NCI-H69 (cell line): ENCODE measurements around the gene CCDC88C.

Source experiments
- DNase-seq: peaks from one replicate; lab custom pipeline; 2025; lab: John Stamatoyannopoulos, UW

The CCDC88C gene

DNA sequence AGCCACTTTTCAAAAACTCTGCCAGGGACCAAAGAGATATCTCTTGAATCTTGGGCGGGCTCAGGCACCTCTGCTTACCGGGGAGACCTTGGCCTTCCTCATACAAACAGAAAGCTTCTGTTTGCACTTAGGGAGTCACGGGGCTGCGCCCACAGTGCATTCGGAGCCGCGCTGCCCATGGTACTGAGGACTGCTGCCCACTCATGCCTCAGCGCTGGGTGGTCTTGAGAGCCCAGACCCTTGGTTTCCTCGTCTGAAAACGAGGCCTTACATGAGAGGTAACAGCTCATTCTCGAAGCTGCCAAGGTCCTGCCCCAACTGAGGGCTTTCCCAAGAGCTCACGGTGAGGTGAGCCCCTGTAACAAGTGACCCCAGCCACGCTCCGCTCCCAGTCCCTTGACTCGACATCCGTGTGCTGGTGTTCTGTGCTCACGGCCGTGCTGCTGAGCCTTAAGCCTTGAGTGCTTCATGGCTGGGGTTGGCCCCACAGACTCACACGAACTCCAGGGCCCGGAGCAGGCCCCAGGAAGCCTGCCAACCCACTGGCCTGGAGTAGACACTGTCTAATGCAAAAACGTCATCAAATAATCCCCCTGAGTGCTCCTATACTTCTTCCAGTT lies 125.7 kb downstream of the CCDC88C start:
- no peak for DNase-seq

DNA sequence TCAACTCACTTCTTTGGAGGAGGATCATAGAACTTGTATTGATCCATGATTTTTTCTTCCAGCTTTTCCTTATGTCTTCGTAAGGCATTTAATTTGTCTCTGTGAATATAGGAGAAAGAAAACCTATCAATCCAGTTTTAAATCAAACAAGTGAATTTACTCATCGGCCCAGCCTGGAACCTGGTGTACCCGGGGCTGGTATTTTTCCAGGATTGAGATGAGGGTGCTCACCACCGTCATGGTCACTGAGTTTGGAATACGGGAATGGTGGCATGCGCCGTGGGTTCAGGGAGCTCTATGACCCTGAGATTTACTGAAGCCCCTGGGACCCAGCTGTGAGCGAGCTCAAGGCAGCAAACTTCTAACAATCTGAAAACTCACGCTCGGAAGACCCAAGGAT lies 126.6 kb downstream of the CCDC88C start:
- DNase-seq, result no peak

- no peak for DNase-seq
Measured at GRCh38 chr14:91289464-91289863, 128.2 kb downstream of the CCDC88C start.

DNA sequence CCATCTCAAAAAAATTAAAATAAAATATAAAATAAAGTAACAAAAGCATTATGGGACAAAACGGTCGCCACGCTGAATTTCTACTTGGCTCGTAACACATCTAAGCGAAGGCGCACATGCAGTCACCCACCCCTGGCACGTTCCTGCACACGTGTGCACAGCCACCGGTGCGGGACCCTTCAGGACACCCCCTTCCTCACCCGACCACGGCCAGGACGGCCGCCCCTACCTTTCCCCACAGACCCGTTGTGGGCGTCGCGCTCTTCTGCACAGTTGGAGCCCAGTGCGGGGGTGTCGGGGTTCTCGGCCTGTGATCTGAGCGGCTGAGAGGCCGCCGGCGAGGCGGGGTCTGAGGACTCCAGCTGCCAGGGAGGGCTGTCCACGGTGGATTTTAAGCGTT lies 128.7 kb downstream of the CCDC88C start:
- DNase-seq, result no peak

DNA sequence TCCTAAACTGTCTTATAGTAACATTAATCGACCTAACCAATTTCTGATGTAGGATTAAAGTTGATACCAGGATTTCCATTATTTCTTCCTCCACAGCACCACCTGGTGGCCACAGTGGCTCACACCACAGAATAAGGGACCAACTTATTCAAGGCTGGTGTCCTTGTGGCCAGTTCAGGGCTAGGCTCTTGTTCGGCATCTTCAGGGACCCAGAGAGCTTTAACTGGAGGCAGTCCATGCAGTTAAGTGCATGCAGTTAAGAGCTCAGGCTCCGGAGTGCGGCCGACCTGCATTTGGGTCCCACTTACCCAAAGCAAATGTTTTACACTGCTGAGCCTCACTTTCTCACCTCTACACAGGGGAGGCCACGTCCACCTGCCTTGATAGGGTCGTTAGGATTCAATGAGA lies 131.1 kb downstream of the CCDC88C start:
- DNase-seq, result peak; percentile 73

DNA sequence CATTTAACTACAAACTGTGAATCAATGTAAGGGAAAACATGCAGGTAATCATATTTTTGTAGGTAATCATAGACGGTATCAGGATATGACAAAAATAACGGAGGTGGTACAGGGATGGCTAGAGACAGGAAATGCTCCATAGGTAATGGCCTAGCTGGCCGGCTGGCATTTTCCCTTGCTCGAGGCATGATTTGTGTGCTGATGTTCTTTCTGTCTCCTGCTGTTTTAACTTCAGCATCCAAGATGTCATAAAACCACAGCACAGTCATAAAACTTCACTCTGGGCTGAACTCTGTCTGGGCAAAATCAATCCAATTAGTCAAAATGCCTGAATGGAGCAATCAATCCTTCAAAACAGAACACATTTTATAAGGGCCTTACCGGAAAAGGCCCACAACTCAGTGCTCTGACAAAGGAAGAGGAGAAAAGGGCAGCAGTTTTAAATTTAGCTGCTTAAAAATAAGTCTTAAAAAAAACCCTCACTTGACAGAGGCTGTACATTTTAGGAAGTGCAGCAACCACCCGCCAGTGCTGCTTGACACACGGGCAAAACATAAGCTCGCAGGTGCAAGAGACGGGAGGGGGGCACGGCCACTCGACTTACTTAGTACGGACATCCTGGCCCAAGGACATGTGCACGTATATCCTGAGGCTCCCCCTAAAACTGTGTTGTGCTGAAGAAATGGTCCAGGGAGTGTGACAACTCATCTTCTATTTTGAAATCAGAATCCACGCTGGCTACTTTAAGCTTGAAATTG lies 132.7 kb downstream of the CCDC88C start:
- peak; percentile 36 for DNase-seq

GRCh38 chr14:91284146-91284790 lies 133.4 kb downstream of the CCDC88C start:
- no peak for DNase-seq

- no peak for DNase-seq
Measured at GRCh38 chr14:91283666-91284065, 134.0 kb downstream of the CCDC88C start.

- DNase-seq, result no peak
Measured at GRCh38 chr14:91282954-91283645, 134.5 kb downstream of the CCDC88C start.

- no peak for DNase-seq
Measured at GRCh38 chr14:91281346-91281745, 136.3 kb downstream of the CCDC88C start.

- DNase-seq, result peak; percentile 73
Measured at GRCh38 chr14:91280129-91280528, 137.5 kb downstream of the CCDC88C start.

GRCh38 chr14:91279354-91279753 lies 138.3 kb downstream of the CCDC88C start:
- no peak for DNase-seq

DNA sequence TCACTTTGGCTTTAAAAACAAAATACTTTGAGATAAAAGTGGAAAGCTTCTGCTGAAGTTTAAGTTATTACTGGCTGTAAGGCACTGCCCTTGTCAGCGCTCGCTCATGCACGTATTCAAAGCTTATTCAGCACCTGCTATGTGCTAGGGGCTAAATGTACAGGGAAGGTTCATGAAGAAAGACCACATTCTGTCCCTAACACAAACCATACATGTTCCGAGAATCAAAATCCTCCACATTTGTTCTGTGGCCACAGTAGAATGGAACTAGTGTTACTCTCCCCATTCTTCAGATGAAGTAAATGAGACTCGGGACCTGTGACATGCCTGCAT lies 139.3 kb downstream of the CCDC88C start:
- no peak for DNase-seq

DNA sequence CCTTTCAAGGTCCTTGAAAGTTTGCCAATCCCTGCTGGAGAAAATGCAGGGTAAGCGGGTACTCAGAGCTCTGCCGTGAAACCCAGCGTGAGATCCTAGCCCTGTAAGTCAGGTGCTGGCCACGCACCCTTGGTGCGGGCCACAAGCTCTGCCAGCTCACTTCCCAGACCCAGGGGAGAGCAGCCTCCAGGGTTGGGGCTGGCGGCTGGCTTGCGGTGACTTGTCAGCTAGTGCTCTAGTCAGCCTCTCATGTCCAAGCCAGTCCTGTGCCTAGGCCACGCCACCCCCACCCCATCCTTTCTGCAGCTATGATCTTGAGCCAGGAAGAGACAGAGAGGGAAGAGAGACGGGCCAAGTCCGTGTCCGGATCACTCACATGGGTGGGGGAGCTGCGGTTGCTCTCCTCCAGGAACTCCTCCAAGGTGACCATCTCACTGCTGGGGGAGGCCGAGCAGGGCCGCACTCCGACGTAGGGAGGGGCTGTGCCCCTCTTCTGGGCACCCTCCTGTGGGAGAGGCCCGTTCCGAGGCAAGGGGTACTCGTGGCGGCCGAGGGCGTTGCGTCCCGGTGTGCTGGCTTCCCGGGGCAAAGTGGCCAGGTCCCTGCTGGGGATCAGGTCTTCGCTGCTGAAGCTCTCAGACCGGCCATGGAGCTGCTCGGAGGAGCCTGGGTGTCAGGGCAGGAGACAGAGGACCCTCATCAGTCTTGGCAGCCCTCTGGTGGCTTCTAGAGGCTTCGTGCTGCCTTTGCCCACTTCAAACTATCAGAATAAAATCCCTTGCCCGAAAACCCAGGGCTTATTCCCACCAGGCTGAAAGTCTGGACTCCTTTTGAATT lies 139.9 kb downstream of the CCDC88C start:
- DNase-seq, result no peak

DNA sequence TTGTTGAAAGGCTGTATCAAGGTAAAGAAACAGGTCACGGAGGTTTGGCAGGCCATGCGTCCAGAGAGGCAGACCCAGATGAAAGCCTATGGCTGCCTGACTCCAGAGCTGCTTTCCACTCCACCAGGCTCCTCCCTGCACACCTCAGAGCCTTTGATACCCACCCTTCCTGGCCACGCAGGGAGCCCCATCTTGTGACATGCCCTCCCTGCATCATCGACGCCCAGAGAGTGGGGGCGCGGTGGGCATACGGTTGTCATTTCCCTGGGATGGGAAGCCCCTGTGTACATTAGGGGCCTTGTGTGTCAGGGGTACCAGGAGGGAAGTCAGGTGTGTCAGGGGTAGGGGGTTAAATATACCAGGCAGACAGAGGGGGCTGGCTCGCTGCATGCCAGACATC lies 142.8 kb downstream of the CCDC88C start:
- DNase-seq, result no peak

DNA sequence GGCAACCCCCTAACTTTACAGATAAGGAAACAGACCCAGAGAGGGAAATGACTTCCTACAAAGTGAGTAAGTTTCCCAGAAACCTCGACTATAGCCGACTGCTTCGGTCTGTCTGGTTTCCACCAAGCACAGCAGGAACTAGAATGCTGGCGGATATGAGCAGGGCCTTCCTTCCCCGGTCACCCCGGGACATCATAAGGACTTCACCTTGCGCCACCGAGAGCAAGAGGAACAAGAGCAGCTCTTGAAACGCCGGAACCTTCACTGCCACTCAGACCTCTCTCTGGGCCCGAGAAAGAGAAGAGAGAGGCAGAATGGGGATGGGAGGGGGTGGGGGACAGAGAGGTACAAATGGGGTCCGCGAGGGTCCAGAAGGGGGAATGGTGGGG lies 143.7 kb downstream of the CCDC88C start:
- DNase-seq, result no peak

GRCh38 chr14:91273273-91273884 lies 144.2 kb downstream of the CCDC88C start:
- no peak for DNase-seq

- DNase-seq, result no peak
Measured at GRCh38 chr14:91272341-91273272, 145.0 kb downstream of the CCDC88C start.

DNA sequence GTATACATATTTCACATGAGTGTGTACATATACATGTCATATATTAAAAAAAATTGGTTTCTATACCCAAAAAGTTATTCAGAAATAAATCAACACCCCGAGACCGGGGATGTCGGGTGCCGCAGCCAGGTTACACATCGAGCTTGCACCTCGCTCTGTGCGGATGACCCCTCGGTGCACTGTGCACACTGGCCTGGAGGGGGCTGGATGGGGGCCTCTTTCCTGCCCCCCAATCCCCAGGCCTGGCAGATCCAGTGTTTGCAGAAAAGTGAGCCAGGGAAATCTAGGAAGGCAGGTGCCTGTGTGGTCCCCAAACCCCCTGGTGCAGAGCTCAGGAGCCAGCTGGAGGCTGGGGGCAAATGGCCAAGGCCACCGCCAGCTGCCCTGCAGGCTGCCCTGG lies 146.0 kb downstream of the CCDC88C start:
- DNase-seq, result no peak

GRCh38 chr14:91270619-91271018 lies 147.0 kb downstream of the CCDC88C start:
- peak; percentile 92 for DNase-seq
